HG02840 (cell line): ENCODE measurements around the gene LMO7.
"Not testable (repeated sequence)": the region's sequence is repeated elsewhere in the genome, so short reads cannot be mapped to it uniquely, and the experiment has no call there.

Experiments
- ATAC-seq: cut with Tn5 transposase; IDR thresholded peaks from one replicate; pipeline ENCODE4 v1.9.1; 2021; ENCODE audit warnings: mild to moderate bottlenecking, moderate library complexity, moderate number of reproducible peaks; ENCODE audit not compliant: unreplicated experiment, low FRiP score

Gene LMO7

DNA sequence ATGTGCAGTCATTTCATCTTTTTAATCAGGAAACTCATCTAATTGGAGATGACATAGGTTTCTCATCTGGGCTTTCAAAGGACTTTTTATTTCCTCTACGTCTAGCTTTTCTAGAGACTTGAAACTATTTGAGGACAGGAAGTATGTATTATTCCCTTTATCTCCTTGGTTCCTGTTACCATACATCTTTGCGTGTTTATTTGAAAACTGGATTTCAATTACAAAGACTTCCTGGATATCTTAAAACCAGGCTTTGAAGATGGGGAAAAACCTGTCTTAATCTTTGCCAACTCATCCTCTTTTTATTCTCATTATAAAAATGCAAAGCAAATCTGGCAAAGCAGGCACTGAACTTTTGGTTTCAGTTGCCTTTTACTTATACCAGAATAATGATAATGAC is 130.5 kb downstream of the LMO7 start:
- no peak for ATAC-seq

GRCh38 chr13:75769141-75769905 is 133.2 kb downstream of the LMO7 start:
- ATAC-seq: no peak

GRCh38 chr13:75770164-75770563 is 134.0 kb downstream of the LMO7 start:
- ATAC-seq: no peak

DNA sequence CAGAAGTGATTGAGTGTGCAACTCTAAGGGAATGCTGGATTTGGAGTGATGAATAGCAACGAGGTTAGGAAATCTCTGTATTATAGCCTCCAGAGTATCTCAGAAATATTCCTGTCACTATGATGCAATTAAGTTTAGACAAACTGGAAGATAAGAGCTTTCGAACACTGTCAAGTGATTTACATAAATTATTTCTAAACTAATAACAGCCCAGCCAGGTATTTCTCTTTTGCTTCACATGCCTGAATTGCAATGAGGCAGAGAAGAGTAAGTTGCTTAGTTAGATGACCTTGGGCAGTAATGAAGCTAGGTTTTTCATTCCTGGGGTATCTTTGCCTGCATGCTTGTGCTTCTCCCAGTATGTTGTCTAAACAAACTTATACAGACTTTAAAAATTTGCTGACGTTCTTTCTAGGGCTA is 134.5 kb downstream of the LMO7 start:
- no peak for ATAC-seq

DNA sequence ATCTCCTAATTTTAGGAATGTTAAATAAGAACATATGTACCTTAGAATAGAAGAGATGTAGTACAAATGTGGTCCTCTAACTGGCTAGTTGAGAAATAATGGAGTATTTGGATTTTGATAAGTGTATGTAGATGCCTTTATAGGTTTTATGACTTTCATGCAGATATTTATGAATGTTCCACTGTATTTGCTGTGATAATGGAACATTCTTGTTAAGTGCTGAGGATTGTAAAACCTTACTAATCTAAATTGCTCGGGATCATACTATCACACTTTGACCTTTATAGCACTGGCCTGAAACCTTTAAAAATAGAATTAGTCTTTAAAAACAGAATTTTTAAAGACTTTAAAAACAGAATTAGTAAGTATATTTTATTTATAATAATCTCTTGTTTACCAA is 135.1 kb downstream of the LMO7 start:
- ATAC-seq: no peak

DNA sequence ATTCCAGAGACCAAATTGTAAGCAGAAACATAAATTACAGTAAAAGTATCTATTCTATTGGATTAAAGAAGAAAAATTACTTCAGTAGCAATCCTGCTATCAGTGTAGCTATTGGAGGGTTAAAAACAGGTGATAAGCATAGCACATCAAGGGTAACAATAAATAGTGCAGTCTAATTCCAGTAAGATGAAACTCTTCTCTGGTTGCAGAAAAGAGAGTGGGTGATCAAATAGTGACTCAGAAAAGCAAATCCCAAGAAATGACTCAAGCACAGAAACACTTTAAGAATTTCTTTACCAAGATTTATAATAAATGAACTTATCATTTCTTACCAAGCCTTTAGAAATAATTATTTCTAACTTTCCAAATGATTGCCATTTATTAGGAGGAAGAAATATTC is 135.7 kb downstream of the LMO7 start:
- ATAC-seq: no peak

DNA sequence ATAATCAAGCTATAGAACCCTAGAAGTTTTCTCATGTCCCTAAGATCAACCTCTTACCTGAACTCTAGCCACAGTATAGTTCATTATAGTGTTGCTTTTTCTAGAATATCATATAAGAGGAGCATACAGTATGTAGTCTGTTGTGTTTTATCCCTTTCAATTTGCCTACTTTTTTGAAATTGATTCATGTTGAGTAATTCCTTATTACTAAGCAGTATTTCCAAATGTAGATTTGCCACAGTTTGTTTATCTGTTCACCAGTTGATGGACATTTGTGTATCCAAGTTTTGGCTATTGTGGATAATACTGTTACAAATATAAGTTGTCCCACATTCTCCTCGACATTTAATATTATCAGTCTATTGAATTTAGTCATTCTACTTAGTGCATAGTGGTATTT is 138.0 kb downstream of the LMO7 start:
- ATAC-seq: no peak

DNA sequence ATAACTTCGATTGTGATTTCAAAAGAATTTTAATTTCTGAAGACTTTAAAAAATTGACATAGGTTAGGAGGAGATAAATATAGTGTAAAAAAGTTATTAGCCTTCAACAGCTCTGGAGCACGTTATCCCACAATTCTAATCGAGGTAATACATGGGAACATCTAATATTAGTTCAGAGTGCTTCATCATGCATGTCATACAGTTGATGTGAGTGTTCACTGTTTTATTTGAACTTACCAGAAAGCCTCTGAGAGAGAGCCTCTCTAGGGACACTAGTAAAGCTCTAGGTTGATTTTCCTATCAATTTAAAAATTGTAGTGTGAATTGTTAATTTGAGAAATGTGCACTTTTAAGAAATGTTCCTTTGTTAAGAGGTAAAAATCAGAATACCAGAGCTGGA is 140.4 kb downstream of the LMO7 start:
- ATAC-seq: no peak

- ATAC-seq: no peak
Observed at GRCh38 chr13:75779393-75779792, 143.3 kb downstream of the LMO7 start.

DNA sequence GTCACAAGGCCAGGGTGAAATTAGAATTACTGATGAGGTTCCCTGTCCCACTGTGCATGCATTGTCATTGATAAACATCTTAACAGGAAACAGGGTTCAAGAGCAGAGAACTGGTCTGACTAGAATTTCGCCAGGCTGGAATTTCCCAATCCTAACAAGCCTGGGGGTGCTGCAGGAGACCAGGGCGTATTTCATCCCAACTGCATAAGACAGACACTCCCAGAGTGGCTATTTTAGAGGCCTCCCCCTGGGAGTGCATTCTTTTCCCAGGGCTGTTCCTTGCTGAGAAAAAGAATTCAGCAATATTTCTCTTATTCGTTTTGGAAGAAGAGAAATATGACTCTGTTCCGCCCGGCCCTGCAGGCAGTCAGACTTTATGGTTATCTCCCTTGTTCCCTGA is 144.0 kb downstream of the LMO7 start:
- ATAC-seq: not testable (repeated sequence)

GRCh38 chr13:75782985-75783384 is 146.9 kb downstream of the LMO7 start:
- ATAC-seq: no peak

DNA sequence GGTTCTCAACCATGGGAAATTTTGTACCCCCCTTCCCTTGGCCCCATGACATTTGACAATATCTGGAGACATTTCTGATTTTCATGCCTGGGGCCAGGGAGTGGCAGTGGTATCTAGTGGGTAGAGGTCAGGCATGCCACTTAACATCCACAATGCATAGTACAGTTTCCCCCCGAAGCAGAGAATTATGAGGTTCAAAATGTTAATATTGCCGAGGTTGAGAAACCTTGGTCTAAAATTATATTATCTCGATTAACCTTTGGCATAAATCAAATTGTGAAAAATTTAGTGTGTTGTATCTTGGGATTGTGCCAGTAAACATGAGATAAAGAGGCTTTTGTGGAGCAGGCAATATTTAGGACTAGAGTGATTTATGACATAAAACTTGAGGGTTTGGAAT is 147.9 kb downstream of the LMO7 start:
- no peak for ATAC-seq

DNA sequence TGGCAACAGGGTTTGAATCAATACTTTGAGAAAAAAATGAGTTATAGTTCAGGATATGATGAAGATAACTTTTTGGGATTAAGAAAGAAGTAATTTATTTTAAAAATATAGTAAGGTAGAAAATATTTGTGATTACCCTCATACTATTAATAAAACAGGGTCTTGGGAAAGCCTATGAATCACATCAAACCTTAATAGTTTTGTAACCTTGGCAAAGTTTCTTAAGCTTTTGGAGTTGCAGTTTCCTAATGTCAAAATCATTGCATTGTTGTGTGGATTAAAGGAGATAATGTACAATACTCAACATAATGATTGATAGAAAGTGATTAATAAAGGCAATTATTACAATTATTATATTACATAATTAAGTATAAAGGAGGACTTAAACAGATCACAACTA is 149.0 kb downstream of the LMO7 start:
- no peak for ATAC-seq

DNA sequence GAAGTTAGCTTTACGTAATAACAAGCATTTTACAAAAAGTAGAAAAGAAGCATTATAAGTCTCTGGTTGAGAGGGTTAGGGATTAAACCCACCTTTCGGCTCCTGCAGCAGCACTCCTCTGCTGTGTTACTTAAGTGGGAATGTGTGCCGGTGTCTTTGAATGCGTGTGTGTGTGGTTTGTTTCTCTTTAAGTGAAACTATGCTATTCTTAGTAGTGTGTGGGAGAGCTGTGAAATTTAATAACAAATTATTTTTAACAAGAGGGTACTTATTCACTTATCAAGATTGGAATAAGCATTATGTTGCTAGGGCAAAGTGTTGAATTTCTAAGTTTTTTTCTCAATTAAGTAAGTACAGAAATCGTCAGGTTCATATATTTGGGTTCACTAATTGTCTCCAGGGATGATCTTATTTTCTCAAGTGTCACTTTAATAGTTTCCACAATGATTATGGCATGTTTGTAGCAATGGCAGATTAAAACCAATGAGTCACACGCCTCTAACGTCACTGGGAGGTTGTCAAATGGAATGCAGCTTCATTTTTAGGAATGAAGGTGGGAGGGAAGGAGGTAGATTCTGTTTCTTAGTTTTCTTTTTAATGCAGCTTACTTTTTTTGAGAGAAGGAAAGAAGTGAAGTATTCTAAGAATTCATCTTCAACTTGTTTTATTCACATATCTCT is 151.3 kb downstream of the LMO7 start:
- no peak for ATAC-seq

- ATAC-seq: no peak
Observed at GRCh38 chr13:75788481-75788981, 152.4 kb downstream of the LMO7 start.

DNA sequence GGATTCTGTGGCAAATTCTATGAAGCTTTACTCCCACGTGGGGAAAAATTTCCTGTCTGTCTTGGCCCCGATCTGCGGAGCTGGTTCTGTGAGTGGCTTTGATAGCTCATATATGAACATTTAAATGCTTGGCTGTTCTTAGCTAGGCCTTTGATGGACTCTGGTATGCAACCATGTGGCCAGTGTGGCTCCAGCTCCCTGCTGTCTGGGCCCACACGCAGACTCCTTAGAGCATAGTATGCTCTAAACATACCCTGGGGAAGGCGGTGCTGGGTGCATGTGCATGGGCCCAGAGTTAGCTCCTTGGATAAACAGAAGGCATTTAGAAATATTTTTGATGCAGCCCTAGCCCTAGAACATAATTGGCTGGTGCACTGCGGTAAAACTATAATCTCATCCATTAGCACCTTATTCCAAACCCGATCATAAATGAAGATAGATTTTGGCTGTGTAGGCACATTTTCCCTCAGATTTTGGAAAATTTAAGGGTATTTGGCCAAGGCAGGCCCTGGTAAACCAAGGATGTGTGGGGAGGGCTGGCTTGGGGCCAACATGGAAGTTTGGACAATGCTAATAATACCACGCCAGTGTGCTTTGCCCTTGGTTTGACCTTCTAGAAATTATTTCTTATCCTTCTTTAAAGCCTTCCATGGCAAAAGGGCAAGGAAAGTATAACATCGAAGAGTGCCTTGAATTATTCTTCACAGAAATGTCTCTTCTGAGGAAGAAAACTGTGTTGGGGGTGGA is 153.5 kb downstream of the LMO7 start:
- no peak for ATAC-seq

GRCh38 chr13:75790198-75790970 is 154.3 kb downstream of the LMO7 start:
- ATAC-seq: no peak

- no peak for ATAC-seq
Observed at GRCh38 chr13:75792526-75793187, 156.5 kb downstream of the LMO7 start.

- ATAC-seq: not testable (repeated sequence)
Observed at GRCh38 chr13:75793188-75793567, 157.0 kb downstream of the LMO7 start.

GRCh38 chr13:75794663-75795062 is 158.5 kb downstream of the LMO7 start:
- ATAC-seq: no peak
